CD14-positive monocyte (primary cell): ENCODE data around the gene UBE4A. TPM values are rescaled to one million over a fixed set of nuclear protein-coding genes. Genes with fewer than 3 reads are reported as not detected.

Source experiments
- DNase-seq, 3 donors: peaks; one replicate each; pipeline ENCODE4 v3.0.0-alpha.2; 2011 to 2022
- H2AFZ ChIP-seq: 2 replicates; pipeline ENCODE4 v1.6.0; 2012; ENCODE audit warnings: mild to moderate bottlenecking, low read depth, low read length, inconsistent platforms; ENCODE audit not compliant: insufficient read depth, poor library complexity, severe bottlenecking
- H3K27ac ChIP-seq, 2 donors: 1 replicate in 1 of 2; 2 replicates in 1 of 2; pipeline ENCODE4 v1.5.1; 2012 to 2013; ENCODE audit warnings: low read length in 2 of 2, control low read depth in 1 of 2, inconsistent platforms in 1 of 2, low read depth in 1 of 2, mild to moderate bottlenecking in 1 of 2
- H3K27me3 ChIP-seq, 2 donors: one replicate each; pipeline versions ENCODE4 v1.6.0 to v1.6.1; 2011 to 2013; ENCODE audit warnings: low read length in 2 of 2; ENCODE audit not compliant: control insufficient read depth in 2 of 2, insufficient read depth in 2 of 2
- H3K36me3 ChIP-seq, 2 donors: replicated peaks in 1 of 2; 1 replicate in 1 of 2; 2 replicates in 1 of 2; pipeline versions ENCODE4 v1.5.1 to v1.6.1; 2012 to 2013; ENCODE audit warnings: low read length in 2 of 2, control low read depth in 1 of 2, inconsistent platforms in 1 of 2, mild to moderate bottlenecking in 1 of 2; ENCODE audit not compliant: insufficient read depth in 2 of 2, control insufficient read depth in 1 of 2
- H3K4me1 ChIP-seq, 2 donors: 1 replicate in 1 of 2; 2 replicates in 1 of 2; pipeline versions ENCODE4 v1.5.1 to v1.6.1; 2012 to 2013; ENCODE audit warnings: low read length in 2 of 2, control low read depth in 1 of 2, inconsistent platforms in 1 of 2, mild to moderate bottlenecking in 1 of 2, moderate library complexity in 1 of 2; ENCODE audit not compliant: insufficient read depth in 2 of 2, control insufficient read depth in 1 of 2
- H3K4me2 ChIP-seq: replicated peaks from 2 replicates; pipeline ENCODE3; 2012; ENCODE audit warnings: low read length, moderate library complexity, mild to moderate bottlenecking; ENCODE audit not compliant: poor library complexity, severe bottlenecking; ENCODE audit errors: extremely low read depth
- H3K4me3 ChIP-seq, 3 experiments: fragments of 200-600 bp in 1 of 3; sonication (generic) in 1 of 3; replicated peaks in 1 of 3; 1 replicate in 2 of 3; 2 replicates in 1 of 3; pipeline ENCODE4 v1.5.1; 2011 to 2013; ENCODE audit warnings: low read length in 3 of 3, mild to moderate bottlenecking in 3 of 3, control low read depth in 2 of 3, low read depth in 2 of 3, inconsistent platforms in 1 of 3, moderate library complexity in 1 of 3
- H3K79me2 ChIP-seq: 2 replicates; pipeline ENCODE4 v1.6.0; 2012; ENCODE audit warnings: mild to moderate bottlenecking, control low read depth, inconsistent platforms, low read length, moderate library complexity; ENCODE audit not compliant: insufficient read depth
- H3K9ac ChIP-seq: 2 replicates; pipeline ENCODE4 v1.6.0; 2017; ENCODE audit warnings: low read length, mild to moderate bottlenecking; ENCODE audit not compliant: insufficient read depth, poor library complexity, severe bottlenecking
- H3K9me3 ChIP-seq, 2 donors: replicated peaks in 1 of 2; 1 replicate in 1 of 2; 2 replicates in 1 of 2; pipeline versions ENCODE4 v1.5.1 to v1.6.1; 2012 to 2013; ENCODE audit warnings: low read length in 2 of 2, control low read depth in 1 of 2; ENCODE audit not compliant: control insufficient read depth in 1 of 2, insufficient read depth in 1 of 2
- H4K20me1 ChIP-seq: 2 replicates; pipeline ENCODE4 v1.6.0; 2012; ENCODE audit warnings: mild to moderate bottlenecking, low read length, control low read depth, moderate library complexity; ENCODE audit not compliant: insufficient read depth
- H3K27ac Mint-ChIP-seq, 7 donors: one replicate each; pipeline ENCODE4 v1.8.0; 2020; ENCODE audit warnings: mild to moderate bottlenecking in 7 of 7, mixed read lengths in 7 of 7, moderate library complexity in 6 of 7, inconsistent platforms in 2 of 7
- H3K27me3 Mint-ChIP-seq, 3 donors: one replicate each; pipeline ENCODE4 v1.8.0; 2021 to 2022; ENCODE audit warnings: low read depth in 3 of 3, mild to moderate bottlenecking in 3 of 3, mixed read lengths in 3 of 3, moderate library complexity in 3 of 3, inconsistent platforms in 1 of 3
- H3K36me3 Mint-ChIP-seq, 2 donors: one replicate each; pipeline ENCODE4 v1.8.0; 2020; ENCODE audit warnings: mixed read lengths in 2 of 2, inconsistent platforms in 1 of 2, mild to moderate bottlenecking in 1 of 2
- H3K4me1 Mint-ChIP-seq: one replicate; pipeline ENCODE4 v1.8.0; 2020; ENCODE audit warnings: mild to moderate bottlenecking, mixed read lengths
- H3K4me3 Mint-ChIP-seq, 2 donors: one replicate each; pipeline ENCODE4 v1.8.0; 2020; ENCODE audit warnings: mild to moderate bottlenecking in 2 of 2, mixed read lengths in 2 of 2, moderate library complexity in 1 of 2
- H3K9me3 Mint-ChIP-seq, 7 donors: one replicate each; pipeline ENCODE4 v1.8.0; 2020 to 2022; ENCODE audit warnings: mixed read lengths in 7 of 7, mild to moderate bottlenecking in 6 of 7, moderate library complexity in 6 of 7, inconsistent platforms in 2 of 7
- CTCF ChIP-seq: fragments of 200-600 bp; IDR thresholded peaks from one replicate; pipeline ENCODE4 v1.8.0; 2022; ENCODE audit warnings: antibody characterized with exemption, mild to moderate bottlenecking
- WGBS: methylation state at CpG from one replicate; pipeline ENCODE4 v1.1.5; 2013; ENCODE audit warnings: missing lambda C conversion rate; ENCODE audit not compliant: insufficient coverage; 5-methylcytosine and 5-hydroxymethylcytosine counted together
- intact Hi-C, 2 donors: fragments of 100-400 bp; cut with micrococcal nuclease; formaldehyde crosslinking; loops; one replicate each; pipeline versions ENCODE4 v1.15.0 to v1.15.1; 2023
- polyA plus RNA-seq, 3 donors: library from polyadenylated mRNA; depleted of rRNA in 1 of 3; unstranded in 2 of 3; stranded (reverse) in 1 of 3; fragments of 300-500 nt in 2 of 3; fragments of >200 nt in 1 of 3; fragmentation: Illumina TruSeq in 2 of 3; gene quantifications; 1 replicate in 2 of 3; 2 replicates in 1 of 3; pipeline ENCODE4 v1.2.3, GENCODE V29; 2012 to 2021

Gene UBE4A
- polyA plus RNA-seq, 3 donors, result 21.6 to 33.9 (median 22.7) TPM

DNA sequence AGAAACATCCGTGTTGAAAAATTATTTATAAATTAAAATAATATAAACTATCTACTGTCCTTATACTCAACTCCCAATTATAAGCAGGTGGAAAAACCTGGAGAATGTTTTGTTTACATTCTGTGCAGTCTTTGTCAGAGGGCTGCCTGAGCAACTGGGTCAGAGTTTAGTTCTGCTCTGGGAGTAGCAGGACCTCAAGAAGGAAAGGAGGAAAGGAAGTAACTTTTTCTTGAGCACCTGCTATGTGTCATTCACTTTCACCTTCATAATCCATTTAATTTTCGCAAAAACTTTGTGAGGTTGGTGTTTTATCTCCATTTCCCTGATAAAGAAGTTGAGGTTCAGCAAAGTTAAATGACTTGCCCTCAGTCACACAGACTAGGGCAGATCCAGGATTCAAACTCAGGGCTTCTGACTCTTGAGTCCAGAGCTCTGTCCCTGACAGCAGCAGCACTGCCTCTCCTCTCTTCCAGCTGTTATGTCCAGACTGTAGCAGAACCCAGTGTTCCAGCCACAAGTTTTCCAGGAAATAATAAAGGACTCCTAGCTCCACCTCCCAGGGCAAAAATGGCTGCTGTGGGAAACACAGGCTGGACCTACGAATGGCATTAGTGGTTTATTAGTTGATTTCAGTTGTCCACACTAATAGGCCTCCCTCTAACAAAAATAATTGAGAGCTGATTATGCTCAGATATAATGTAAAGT lies 48.5 kb upstream of the UBE4A start:
- no peak for DNase-seq
- H3K9ac ChIP-seq, result no peak overlapping the region
- H3K4me1 ChIP-seq, result peaks cover 9 to 11% of the 10 kb centered on the region in 2 donors
- H3K9me3 ChIP-seq, result no peaks in the 10 kb centered on the region
- no peak overlapping the region for H2AFZ ChIP-seq
- H3K27me3 ChIP-seq, result no peaks in the 10 kb centered on the region
- no CpG with 5 or more reads among the region's 3 CpGs for WGBS
- peaks cover 16% of the 10 kb centered on the region for H3K4me1 Mint-ChIP-seq
- H4K20me1 ChIP-seq, result no peaks in the 10 kb centered on the region
- intact Hi-C loops, result no loop called here
- no peaks in the 10 kb centered on the region for H3K36me3 ChIP-seq
- H3K79me2 ChIP-seq, result no peaks in the 10 kb centered on the region
- H3K4me3 ChIP-seq, result no peak overlapping the region
- peaks cover 0 to 3% (median 0%) of the 10 kb centered on the region in 7 donors for H3K9me3 Mint-ChIP-seq
- no peak overlapping the region for H3K4me3 Mint-ChIP-seq
- H3K36me3 Mint-ChIP-seq, result no peaks in the 10 kb centered on the region
- no peak overlapping the region for H3K27ac Mint-ChIP-seq
- H3K27ac ChIP-seq, result no peak overlapping the region
- no peak for TF ChIP-seq CTCF
- peaks cover 1 to 3% (median 2%) of the 10 kb centered on the region in 3 donors for H3K27me3 Mint-ChIP-seq
- H3K4me2 ChIP-seq, result no peak overlapping the region

GRCh38 chr11:118311518-118311917 lies 47.9 kb upstream of the UBE4A start:
- Mint-ChIP-seq H3K36me3 (no peaks in the 10 kb centered on the region), H3K4me1 (peaks cover 22% of the 10 kb centered on the region), H3K9me3 (peaks cover 0 to 3% (median 0%) of the 10 kb centered on the region in 7 donors), H3K27me3 (peaks cover 0 to 3% (median 2%) of the 10 kb centered on the region in 3 donors), H3K4me3 (no peak overlapping the region), H3K27ac (no peak overlapping the region)
- Histone ChIP-seq H3K79me2 (no peaks in the 10 kb centered on the region), H3K27me3 (no peaks in the 10 kb centered on the region), H3K27ac (no peak overlapping the region), H3K4me3 (no peak overlapping the region), H3K9ac (no peak overlapping the region), H3K9me3 (no peaks in the 10 kb centered on the region), H3K4me1 (peaks cover 15 to 17% of the 10 kb centered on the region in 2 donors), H2AFZ (no peak overlapping the region), H4K20me1 (no peaks in the 10 kb centered on the region), H3K4me2 (no peak overlapping the region), H3K36me3 (no peaks in the 10 kb centered on the region)
- no peak for TF ChIP-seq CTCF
- intact Hi-C loops, result no loop called here
- 100% methylated on average over 1 of the region's 4 CpGs for WGBS
- no peak for DNase-seq
